ENCODE measurements around the gene ARL2. TPM values are rescaled to one million over a fixed set of nuclear protein-coding genes. Genes with fewer than 3 reads are reported as not detected.

The ARL2 gene
- total RNA-seq, 1 experiment from 2014 or later = 80.9 TPM

DNA sequence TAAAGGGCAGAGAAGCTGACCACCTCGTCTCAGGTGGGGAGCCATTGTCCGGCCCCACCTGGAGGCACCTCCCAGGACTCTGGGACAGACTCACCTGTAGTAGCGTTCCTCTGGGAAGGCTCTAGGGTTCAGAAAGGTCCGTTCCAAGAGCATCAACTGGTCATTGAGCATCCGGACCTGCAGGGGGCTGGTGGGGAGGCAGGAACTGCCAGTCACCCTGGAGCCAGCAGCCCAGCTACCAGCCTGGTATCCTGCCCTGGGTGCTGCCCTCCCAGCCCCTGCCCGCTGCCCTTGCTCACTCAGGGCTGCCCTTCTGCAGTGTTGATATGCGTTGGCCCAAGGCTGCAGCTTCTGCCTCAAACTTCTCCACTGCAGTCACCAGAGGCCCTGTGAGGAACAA, 31.8 kb downstream of the ARL2 start:
- Histone ChIP-seq H3K4me3 (no peak overlapping the region), H3K27me3 (no peaks in the 10 kb centered on the region), H3K9me3 (replicated peaks) (no peaks in the 10 kb centered on the region), H3K4me1 (no peaks in the 10 kb centered on the region; the same call in 1 of the 2 replicates), H3K27ac (no peak overlapping the region), H3K36me3 (peaks cover 2% of the 10 kb centered on the region; the same call in 1 of the 2 replicates)
- no peak for DNase-seq

DNA sequence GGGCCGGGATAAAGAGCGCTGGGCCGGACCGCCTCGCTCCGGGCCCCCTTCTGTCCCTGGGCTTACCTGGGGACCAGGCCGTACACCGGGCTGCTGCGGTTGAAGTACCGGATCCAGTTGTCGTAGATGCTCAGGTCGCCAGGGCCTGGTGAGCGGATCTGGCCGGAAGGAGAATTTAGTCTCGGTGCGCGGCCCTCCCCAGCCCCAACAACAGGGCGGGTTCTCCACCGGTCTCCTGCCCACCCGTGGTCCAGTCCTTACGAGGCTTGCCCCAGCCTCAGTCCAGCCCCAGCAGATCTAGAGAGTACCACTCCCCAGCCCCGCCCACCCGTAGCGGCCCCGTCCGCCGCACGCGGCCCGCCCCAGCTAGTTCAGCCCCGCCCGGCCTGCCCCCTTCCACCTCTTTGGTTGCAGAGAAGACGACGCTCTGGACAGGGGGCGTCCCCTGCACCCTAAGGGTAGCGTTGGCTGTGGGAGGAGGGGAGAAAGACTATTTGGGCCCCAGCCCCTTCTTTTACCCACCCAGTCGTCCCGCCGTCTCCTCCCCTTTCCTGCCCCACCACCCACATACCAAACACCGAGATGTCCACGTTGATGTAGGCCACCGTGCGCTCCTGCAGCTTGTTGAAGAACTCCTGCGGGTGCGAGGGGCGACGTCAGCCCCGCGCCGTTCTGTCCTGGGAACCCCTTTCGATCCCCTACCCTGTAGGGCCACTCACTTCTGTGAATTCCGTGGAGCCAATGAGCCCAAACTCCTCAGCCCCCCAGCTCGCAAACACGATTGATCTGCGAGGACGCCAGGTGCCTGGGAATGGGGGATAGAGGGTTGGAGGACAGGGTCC, 33.8 kb downstream of the ARL2 start:
- H3K4me1 ChIP-seq = no peaks in the 10 kb centered on the region
- H3K4me3 ChIP-seq = no peak overlapping the region
- H3K9me3 ChIP-seq (replicated peaks) = no peaks in the 10 kb centered on the region
- no peak overlapping the region for H3K27ac ChIP-seq
- H3K27me3 ChIP-seq = no peaks in the 10 kb centered on the region
- DNase-seq = no peak
- no peaks in the 10 kb centered on the region; the same call in 1 of the 2 replicates for H3K36me3 ChIP-seq

DNA sequence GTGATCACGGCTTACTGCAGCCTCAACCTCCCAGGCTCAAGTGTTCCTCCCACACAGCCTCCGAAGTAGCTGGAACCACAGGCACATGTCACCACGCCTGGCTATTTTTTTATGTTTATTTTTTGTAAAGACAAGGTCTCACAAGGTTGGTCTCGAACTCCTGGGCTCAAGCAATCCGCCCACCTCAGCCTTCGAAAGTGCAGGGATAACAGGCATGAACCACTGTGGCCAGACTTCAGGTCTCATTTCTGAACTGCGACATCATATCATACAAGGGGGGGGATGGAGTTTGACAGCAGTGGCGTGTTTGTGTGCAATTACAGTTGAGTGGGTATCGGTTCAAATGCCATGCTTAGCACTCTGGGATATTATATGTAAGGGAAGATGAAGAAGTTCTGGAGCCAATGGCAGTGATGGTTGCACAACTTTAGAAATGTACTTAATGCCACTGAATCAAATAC, 37.5 kb downstream of the ARL2 start:
- no peaks in the 10 kb centered on the region for H3K36me3 ChIP-seq

DNA sequence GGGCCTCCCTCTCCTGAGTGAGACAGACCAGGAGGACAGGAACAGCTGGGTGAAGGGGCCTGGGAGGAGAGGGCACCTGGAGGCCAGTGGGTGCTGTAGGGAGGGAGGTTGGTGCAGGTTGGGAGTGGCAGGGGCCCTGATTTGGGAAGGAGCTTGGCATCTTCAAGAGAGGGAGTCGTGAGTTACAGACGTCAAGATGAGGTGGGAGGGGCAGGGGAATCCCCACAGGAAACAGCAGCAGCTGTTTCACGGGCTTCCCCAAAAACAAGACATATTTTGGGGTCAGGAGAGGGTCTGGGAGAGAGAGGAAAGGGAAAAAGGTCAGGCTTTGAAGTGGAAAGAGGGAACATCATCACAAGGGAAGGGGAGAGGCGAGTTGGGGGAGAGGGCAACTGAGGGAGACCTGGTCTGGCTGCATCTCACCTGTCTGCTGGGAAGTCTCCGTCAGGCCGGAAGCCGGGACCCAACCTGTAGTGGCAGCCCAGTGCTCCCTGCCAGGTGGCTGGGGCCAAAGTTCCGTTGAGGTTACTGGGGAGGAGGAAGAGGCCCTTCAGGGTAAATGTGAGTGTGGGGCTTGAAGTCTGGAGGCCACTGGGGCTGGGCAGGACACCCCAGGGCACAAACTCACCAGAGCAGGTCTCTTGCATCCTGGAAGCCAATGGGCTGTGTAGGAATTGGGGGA, 40.0 kb downstream of the ARL2 start:
- Histone ChIP-seq H3K27me3 (no peaks in the 10 kb centered on the region), H3K4me1 (no peaks in the 10 kb centered on the region), H3K36me3 (no peaks in the 10 kb centered on the region), H3K4me3 (no peak overlapping the region), H3K27ac (no peak overlapping the region), H3K9me3 (replicated peaks) (no peaks in the 10 kb centered on the region)
- DNase-seq = no peak

More for the DNA sequence above, 37.5 kb downstream of the ARL2 start:
- Histone ChIP-seq H3K4me3 (no peak overlapping the region), H3K4me1 (no peaks in the 10 kb centered on the region), H3K27ac (no peak overlapping the region), H3K27me3 (no peaks in the 10 kb centered on the region), H3K9me3 (replicated peaks) (no peaks in the 10 kb centered on the region)
- DNase-seq = no peak

DNA sequence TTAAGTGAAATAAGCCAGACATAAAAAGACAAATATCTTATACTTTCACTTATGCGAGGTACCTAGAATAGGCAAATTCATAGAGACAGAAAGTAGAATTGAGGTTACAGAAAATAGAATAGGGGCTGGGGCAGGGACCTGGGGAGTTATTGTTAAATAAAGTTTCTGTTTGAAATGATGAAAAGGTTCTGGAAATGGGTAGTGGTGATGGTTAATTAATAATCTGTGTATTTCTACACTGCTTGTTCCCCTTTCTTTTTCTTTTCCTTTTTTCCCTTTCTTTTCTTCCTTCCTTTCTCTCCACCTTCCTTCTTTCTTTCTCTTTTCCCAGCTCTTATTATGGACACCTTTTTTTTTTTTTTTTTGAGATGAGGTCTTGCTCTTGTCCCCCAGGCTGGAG, 41.6 kb downstream of the ARL2 start:
- Histone ChIP-seq H3K4me1 (no peaks in the 10 kb centered on the region), H3K4me3 (no peak overlapping the region), H3K36me3 (no peaks in the 10 kb centered on the region), H3K9me3 (replicated peaks) (no peaks in the 10 kb centered on the region), H3K27me3 (no peaks in the 10 kb centered on the region), H3K27ac (no peak overlapping the region)
- no peak for DNase-seq

DNA sequence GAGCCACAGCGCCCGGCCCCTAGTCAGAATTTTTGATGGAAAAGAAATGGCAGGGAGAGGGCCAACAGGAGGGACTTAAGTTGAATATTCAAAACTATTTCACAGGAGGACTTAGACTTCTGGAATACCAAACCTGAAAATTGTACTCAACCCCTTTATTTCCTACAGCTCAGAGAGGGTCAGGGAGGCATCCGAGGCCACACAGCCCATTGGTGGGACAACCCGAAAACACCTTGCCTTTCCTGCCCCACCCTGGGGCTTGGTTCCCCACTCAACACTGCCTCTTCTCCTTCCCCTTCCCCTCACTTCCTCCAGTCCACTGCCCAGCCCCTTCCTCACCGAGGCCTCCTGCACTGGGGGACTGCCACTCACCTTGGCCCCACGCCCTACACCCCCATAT, 43.0 kb downstream of the ARL2 start:
- no peak overlapping the region for H3K27ac ChIP-seq

DNA sequence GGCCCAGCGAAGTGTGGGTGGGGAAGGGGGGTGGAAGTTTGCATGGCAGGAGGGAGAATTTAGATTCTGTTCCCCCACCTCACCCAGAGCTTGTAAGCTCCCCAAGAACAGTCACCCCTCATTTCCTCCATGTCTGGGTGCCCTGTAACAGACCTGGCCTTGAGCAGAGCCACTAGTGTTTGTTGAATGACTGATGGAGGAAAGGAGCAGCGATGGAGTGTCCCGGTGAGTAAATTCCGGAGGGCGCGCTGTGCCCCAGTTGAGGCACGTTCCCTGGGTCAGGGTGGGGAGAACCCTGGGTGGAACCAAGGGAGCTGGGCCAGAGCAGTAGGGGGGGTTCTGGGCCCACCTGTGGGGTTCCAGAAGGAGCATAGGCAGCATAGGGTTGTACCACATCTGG, 43.6 kb downstream of the ARL2 start:
- Histone ChIP-seq H3K4me1 (no peaks in the 10 kb centered on the region), H3K4me3 (no peak overlapping the region), H3K9me3 (replicated peaks) (no peaks in the 10 kb centered on the region), H3K36me3 (no peaks in the 10 kb centered on the region), H3K27me3 (no peaks in the 10 kb centered on the region), H3K27ac (no peak overlapping the region)
- no peak for DNase-seq

More for the DNA sequence above, 43.0 kb downstream of the ARL2 start:
- no peak overlapping the region for H3K4me3 ChIP-seq
- H3K9me3 ChIP-seq (replicated peaks) = no peaks in the 10 kb centered on the region
- no peak for DNase-seq
- H3K36me3 ChIP-seq = no peaks in the 10 kb centered on the region
- H3K27me3 ChIP-seq = no peaks in the 10 kb centered on the region
- no peaks in the 10 kb centered on the region for H3K4me1 ChIP-seq

DNA sequence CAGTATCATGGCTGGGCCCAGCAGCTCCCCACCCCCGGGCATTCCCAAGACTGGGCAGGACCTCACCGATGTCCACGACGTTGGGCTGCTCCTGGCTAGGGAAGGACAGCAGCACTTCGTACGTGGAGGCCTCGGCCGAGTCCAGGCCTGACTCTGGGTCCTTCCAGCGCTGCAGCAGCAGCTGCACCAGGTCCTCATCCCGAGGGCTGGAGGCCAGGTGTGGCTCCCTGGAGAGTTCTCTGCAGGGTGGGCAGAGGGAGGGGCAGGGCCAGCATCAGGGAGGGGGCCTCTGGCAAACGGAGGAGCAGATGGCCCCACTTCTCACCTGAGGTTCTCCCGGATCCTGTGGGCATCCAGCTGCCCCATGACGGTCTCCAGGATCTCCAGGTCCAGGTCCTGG, 44.1 kb downstream of the ARL2 start:
- H3K4me3 ChIP-seq = no peak overlapping the region
- H3K9me3 ChIP-seq (replicated peaks) = no peaks in the 10 kb centered on the region
- H3K27me3 ChIP-seq = no peaks in the 10 kb centered on the region
- DNase-seq = no peak
- H3K4me1 ChIP-seq = no peaks in the 10 kb centered on the region
- H3K36me3 ChIP-seq = no peaks in the 10 kb centered on the region
- H3K27ac ChIP-seq = no peak overlapping the region

DNA sequence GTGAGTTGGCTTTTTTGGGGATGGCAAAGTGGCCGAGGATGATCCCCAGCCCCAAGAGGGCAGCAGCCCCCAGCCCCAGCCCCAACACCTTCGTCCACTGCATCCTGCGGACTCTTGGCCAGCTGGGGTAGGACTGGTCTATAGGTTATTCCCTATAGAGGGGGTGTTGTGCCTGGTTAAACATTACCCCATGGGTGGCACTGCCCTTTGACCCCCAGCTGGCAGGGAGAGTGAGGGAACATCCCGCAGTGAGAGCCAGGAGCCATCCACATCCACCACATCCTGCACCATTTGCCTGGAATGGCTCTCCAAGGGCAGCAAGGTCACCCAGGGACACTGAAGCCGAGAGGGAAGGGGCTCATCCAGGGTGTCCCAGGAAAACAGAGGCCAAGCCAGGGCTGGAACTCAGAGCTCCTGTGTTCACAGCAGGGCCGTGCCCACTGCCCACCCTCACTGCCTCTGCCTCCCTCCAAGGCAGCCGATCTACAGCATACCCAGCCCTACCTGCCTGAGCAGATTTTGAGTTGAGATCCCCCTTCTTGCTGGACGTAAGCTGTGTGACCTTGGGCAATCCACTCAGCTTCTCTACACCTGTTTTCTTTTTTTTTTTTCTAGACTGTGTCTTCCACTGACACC, 44.6 kb downstream of the ARL2 start, which contains the start of gene NAALADL1:
NAALADL1 (minus strand) TSS at position 135 of the 636 bp plus-strand sequence; CDS start at position 103, 32 bp downstream.
- Histone ChIP-seq H3K4me1 (no peaks in the 10 kb centered on the region), H3K9me3 (replicated peaks) (no peaks in the 10 kb centered on the region), H3K4me3 (no peak within 1 kb of the TSS), H3K36me3 (no peaks in the 10 kb centered on the region), H3K27me3 (no peaks in the 10 kb centered on the region), H3K27ac (no peak within 1 kb of the TSS)
- no peak for DNase-seq

DNA sequence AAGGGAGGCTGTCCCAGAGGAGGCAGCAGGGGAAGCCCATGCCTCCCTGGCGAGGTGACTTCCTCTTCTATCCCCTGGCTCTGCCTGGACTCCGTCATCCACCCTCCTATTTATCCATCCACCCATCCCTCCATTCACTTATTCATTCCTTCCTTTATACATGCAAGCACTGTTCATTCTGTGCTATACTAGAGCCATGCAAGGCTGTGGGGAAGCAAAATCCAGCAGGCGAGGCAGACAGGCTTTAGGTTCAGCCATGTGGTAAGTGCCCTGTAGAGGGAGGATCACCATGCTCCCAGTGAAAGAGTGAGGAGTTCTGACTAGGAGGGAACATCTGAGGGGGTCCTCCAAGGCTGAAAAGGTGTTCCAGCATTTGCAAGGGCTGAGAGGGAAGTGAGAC, 45.6 kb downstream of the ARL2 start:
- no peaks in the 10 kb centered on the region for H3K27me3 ChIP-seq
- no peak overlapping the region for H3K4me3 ChIP-seq
- H3K36me3 ChIP-seq = no peaks in the 10 kb centered on the region
- H3K4me1 ChIP-seq = no peaks in the 10 kb centered on the region
- no peak overlapping the region for H3K27ac ChIP-seq
- no peak for DNase-seq
- no peaks in the 10 kb centered on the region for H3K9me3 ChIP-seq (replicated peaks)

DNA sequence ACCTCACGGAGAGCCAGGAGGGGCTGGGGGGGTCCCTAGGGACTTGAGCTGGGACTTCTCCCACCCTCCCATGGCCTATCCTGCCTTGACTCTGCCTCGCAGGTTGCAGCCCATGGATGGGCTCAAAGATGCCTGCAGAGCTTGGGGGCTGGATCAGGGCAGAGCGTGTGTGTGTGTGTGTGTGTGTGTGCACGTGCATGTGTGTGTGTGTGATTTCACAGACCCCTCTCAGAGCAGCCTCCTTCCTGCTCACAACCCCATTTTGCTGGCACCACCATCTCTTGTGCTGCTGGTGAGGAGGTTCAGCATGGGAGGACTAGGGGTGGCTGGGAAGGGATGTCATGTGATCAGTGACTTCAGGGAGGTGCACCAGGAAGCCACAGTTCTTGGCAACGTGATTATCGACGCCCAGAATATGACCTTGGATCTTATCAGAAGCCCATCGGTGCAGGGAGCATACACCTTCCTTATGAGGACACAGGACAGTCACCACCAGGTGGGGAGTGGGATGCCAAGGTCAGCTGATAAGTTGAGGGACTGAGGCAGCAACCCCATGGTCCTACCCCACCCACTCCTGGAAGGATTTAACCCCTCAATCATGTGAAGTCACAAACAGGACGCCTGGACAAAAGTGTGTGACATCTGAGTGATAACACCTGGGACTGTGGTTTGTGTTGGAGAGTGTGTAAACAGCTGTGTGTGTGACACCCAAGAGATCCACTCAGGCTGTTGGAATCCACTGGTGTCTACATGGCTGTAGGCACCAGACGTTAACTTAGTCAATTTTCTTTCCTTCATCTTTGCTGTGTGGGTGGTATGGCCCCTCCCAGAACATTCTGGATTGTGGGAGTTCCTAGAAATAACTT, 46.2 kb downstream of the ARL2 start:
- Histone ChIP-seq H3K4me1 (no peaks in the 10 kb centered on the region), H3K36me3 (no peaks in the 10 kb centered on the region), H3K27ac (no peak overlapping the region), H3K9me3 (replicated peaks) (no peaks in the 10 kb centered on the region), H3K27me3 (no peaks in the 10 kb centered on the region), H3K4me3 (no peak overlapping the region)
- DNase-seq = no peak

DNA sequence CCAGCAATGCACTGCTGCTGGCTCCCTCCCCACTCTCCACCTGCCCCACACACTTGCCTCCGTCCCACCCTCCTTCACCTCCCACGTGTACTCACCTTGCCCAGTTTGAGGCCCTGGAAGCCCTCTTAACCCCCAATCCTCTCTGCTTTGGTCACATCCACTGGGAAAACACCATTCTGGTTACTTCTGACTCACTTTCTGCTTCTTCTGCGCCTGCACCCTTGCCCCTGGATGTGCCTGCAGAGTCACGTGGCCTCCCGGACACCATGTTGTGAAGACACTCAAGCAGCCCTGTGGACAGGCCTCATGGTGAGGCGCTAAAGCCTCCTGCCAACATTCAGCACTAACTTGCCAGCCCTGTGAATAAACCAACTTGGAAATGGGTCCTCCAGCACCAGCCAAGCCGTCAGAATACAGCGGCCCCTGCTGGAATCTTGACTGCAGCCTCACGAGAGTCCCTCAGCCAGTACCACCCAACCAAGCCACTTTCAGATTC, 47.0 kb downstream of the ARL2 start:
- no peak overlapping the region for H3K4me3 ChIP-seq
- no peaks in the 10 kb centered on the region for H3K36me3 ChIP-seq
- no peaks in the 10 kb centered on the region for H3K27me3 ChIP-seq
- H3K27ac ChIP-seq = no peak overlapping the region
- no peaks in the 10 kb centered on the region for H3K4me1 ChIP-seq
- no peak for DNase-seq
- H3K9me3 ChIP-seq (replicated peaks) = no peaks in the 10 kb centered on the region

DNA sequence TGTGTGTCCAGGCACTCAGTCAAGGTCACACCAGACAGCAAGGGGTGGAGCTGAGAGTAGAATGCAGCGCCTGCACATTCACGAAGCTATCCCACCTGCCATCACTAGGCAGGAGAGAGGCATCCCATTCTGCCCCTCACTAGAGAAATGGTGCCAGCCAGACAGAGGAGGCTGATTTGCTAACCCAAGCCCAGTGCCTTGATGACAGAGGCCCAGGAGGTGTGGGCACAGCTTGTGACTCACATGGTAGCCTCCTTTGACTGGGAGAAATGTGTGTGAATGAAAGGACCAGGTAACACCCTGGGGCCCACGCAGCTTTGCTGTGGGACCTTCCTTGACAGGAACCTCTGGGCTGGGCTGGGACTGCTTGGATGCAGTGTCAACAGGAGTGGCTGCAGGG, 49.6 kb downstream of the ARL2 start:
- Histone ChIP-seq H3K4me1 (no peaks in the 10 kb centered on the region), H3K9me3 (replicated peaks) (no peaks in the 10 kb centered on the region), H3K4me3 (no peak overlapping the region), H3K27ac (no peak overlapping the region), H3K27me3 (peaks cover 11% of the 10 kb centered on the region; the same call in 1 of the 2 replicates), H3K36me3 (no peaks in the 10 kb centered on the region)
- no peak for DNase-seq

DNA sequence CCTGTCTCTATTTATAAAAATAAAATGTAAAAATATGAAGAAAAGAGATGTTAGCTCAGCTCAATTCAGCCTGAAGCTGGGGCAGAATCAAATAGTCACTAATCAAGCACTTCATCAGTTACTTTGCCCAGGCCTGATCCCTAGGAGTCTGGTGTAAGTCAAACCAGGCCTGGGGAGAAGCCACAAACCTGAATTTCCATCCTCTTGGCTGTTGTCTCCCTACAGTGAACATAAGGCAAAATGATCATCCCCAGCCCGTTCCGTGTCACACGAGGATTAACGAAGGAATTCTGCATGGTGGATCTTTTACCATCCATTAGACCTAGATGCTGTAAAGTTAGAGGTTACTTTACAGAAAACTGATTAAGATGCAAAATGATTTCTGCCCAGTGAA, 50.9 kb downstream of the ARL2 start:
- no peaks in the 10 kb centered on the region for H3K4me1 ChIP-seq
- no peaks in the 10 kb centered on the region for H3K9me3 ChIP-seq (replicated peaks)
- no peak overlapping the region for H3K4me3 ChIP-seq
- no peak for DNase-seq
- no peak overlapping the region for H3K27ac ChIP-seq
- H3K27me3 ChIP-seq = peaks cover 11% of the 10 kb centered on the region; the same call in 1 of the 2 replicates
- no peaks in the 10 kb centered on the region for H3K36me3 ChIP-seq

All from SJCRH30 (cell line).